Naive thymus-derived CD8-positive, alpha-beta T cell (primary cell): ENCODE data around the gene OMA1. TPM values are rescaled to one million over a fixed set of nuclear protein-coding genes. Genes with fewer than 3 reads are reported as not detected.

Experiments used
- ATAC-seq, 2 donors: fragments of 150-1000 bp; cut with Tn5 transposase in 1 of 2; sonication (Bioruptor Pico), chemical (Tn5 transposase) in 1 of 2; 1 replicate in 1 of 2; 2 replicates in 1 of 2; pipeline ENCODE4 v1.10.0; 2021; ENCODE audit warnings: mild to moderate bottlenecking in 2 of 2, moderate library complexity in 2 of 2
- POLR2A ChIA-PET: fragments of 350-600 bp; sonication (Branson Sonifier 250); formaldehyde crosslinking; loops from one replicate; lab custom pipeline; 2021; ENCODE audit warnings: antibody characterized with exemption; lab: Charles Lee
- DNase-seq, 10 donors: peaks; one replicate each; pipeline versions ENCODE4 v3.0.0 to v3.0.0-alpha.2; 2020 to 2022
- H3K27ac Mint-ChIP-seq, 10 donors: one replicate each; pipeline ENCODE4 v1.8.0; 2020 to 2022; ENCODE audit warnings: mild to moderate bottlenecking in 10 of 10, mixed read lengths in 10 of 10, moderate library complexity in 4 of 10, inconsistent platforms in 1 of 10
- H3K27me3 Mint-ChIP-seq, 5 donors: one replicate each; pipeline ENCODE4 v1.8.0; 2021 to 2022; ENCODE audit warnings: mixed read lengths in 5 of 5
- H3K36me3 Mint-ChIP-seq, 3 donors: one replicate each; pipeline ENCODE4 v1.8.0; 2020 to 2022; ENCODE audit warnings: mixed read lengths in 3 of 3, mild to moderate bottlenecking in 2 of 3, inconsistent platforms in 1 of 3
- H3K4me1 Mint-ChIP-seq, 4 donors: one replicate each; pipeline ENCODE4 v1.8.0; 2021 to 2022; ENCODE audit warnings: mixed read lengths in 4 of 4
- H3K4me3 Mint-ChIP-seq, 10 donors: one replicate each; pipeline ENCODE4 v1.8.0; 2020 to 2022; ENCODE audit warnings: mild to moderate bottlenecking in 10 of 10, mixed read lengths in 10 of 10, moderate library complexity in 6 of 10, inconsistent platforms in 1 of 10
- H3K9me3 Mint-ChIP-seq, 9 donors: one replicate each; pipeline ENCODE4 v1.8.0; 2020 to 2022; ENCODE audit warnings: mixed read lengths in 9 of 9, mild to moderate bottlenecking in 3 of 9, inconsistent platforms in 1 of 9, moderate library complexity in 1 of 9
- polyA plus RNA-seq, 3 donors: library from polyadenylated mRNA; unstranded; fragments of 300-500 nt; fragmentation: Illumina TruSeq; gene quantifications; one replicate each; pipeline ENCODE4 v1.2.3, GENCODE V29; 2021
- total RNA-seq, 8 experiments: library from RNA in 2 of 8; stranded (reverse) in 2 of 8; gene quantifications; one replicate each; pipeline ENCODE4 v1.2.3 and lab custom pipeline; 2021 to 2026

The OMA1 gene
- total and polyA plus RNA-seq, 5 experiments from 2014 or later = 37.1 to 72.2 (median 55.7) TPM

DNA sequence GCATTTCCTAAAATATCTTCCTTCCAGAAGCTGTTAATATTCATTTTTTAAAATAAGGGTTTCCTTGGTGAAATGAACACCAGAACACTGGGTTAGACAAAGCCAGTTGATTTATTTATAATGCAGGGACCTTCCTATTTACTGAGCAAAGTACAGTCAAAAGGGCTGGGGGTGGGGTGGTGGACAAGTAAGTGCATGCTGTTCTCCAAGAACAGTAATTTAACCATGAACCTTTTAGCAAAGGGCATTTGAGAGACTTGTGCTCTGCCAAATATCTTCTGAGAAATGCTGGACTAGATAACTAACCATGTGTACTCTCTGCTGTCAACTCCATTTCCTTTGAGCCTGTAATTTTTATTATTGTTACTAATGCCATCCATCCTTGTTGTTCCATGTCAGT is 100.2 kb downstream of the OMA1 start:
- no peaks in the 10 kb centered on the region for H3K9me3 Mint-ChIP-seq
- peaks cover 9 to 35% (median 10%) of the 10 kb centered on the region in 3 donors for H3K36me3 Mint-ChIP-seq
- POLR2A ChIA-PET = no interaction called here
- H3K27ac Mint-ChIP-seq = no peak overlapping the region
- ATAC-seq (no peak), DNase-seq (no peak)
- H3K4me1 Mint-ChIP-seq = peaks cover 0 to 2% (median 0%) of the 10 kb centered on the region in 4 donors
- no peak overlapping the region for H3K4me3 Mint-ChIP-seq
- H3K27me3 Mint-ChIP-seq = no peaks in the 10 kb centered on the region

DNA sequence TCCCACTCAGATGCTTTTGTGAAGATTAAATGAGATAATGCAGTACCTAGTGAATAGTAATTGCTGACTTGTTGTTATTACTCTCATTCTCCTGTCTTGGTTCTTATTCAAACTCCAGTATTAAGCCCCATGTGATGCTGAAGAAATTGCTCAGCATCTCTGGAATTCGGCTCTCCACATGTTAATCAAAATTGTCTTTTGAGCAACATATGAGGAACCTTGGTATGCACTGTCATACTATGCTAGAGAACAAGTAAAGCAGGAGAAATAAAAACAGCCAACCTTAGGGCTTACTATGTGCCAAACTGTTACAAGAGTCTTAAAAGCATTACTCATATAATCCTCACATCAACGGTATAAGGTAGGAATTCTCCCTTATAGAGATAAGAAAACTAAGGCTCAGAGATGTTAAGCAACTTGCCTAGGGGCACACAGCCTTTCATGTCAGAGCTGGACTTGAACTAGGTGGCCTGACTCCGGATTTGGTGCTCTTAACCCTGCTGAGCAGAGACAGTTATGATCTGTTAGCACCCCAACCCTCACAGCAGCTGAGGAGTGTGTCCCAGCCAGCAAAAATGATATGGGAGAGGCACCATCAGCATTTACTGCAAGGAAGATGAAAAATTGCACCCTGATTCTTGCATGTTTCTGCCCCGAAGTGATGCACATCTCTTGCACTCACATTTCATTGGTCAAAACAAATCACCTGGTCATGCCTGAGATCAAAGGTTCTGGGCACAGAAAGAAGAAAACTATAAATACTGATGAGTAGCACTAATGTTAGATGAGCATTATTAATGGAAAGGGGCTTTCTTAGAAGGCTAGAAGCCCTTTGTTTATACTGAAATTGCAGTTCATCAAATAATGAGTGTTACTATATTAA is 102.3 kb downstream of the OMA1 start:
- Mint-ChIP-seq H3K27ac (no peak overlapping the region), H3K27me3 (no peaks in the 10 kb centered on the region), H3K4me1 (peaks cover 0 to 2% (median 0%) of the 10 kb centered on the region in 4 donors), H3K4me3 (no peak overlapping the region), H3K36me3 (peaks cover 5 to 37% (median 10%) of the 10 kb centered on the region in 3 donors), H3K9me3 (no peaks in the 10 kb centered on the region)
- POLR2A ChIA-PET = no interaction called here
- DNase-seq (no peak), ATAC-seq (no peak)

- H3K36me3 Mint-ChIP-seq = peaks cover 5 to 37% (median 10%) of the 10 kb centered on the region in 3 donors
- H3K9me3 Mint-ChIP-seq = no peaks in the 10 kb centered on the region
- H3K27ac Mint-ChIP-seq = no peak overlapping the region
- DNase-seq = no peak
- POLR2A ChIA-PET = no interaction called here
- no peak for ATAC-seq
- no peaks in the 10 kb centered on the region for H3K27me3 Mint-ChIP-seq
- H3K4me3 Mint-ChIP-seq = no peak overlapping the region
- H3K4me1 Mint-ChIP-seq = no peaks in the 10 kb centered on the region
Observed at GRCh38 chr1:58442114-58442513, 104.4 kb downstream of the OMA1 start.

DNA sequence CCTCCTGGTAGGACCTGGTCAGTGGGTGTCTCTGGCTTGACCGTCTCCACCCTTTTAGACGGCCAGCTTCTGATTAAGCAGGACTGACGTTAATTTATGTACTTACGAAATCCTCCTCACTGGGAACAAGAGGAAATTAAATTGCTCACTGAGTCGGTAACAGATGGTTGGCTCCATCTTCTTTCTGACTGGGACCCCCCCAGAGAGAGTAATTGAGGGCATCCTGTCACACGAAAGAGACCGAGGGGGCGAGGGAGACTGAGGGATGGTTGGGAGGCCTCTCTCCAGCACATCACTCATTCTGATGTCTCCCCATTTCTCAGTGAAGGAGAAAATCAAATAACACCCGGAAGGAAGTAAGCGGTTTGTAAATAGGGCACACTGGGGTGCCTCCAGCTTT is 104.8 kb downstream of the OMA1 start:
- no peaks in the 10 kb centered on the region for H3K27me3 Mint-ChIP-seq
- H3K27ac Mint-ChIP-seq = peak overlapping the region in 1 of 10 donors; percentile 42
- no peaks in the 10 kb centered on the region for H3K4me1 Mint-ChIP-seq
- DNase-seq (no peak), ATAC-seq (no peak)
- H3K36me3 Mint-ChIP-seq = peaks cover 5 to 37% (median 10%) of the 10 kb centered on the region in 3 donors
- no peaks in the 10 kb centered on the region for H3K9me3 Mint-ChIP-seq
- POLR2A ChIA-PET = no interaction called here
- no peak overlapping the region for H3K4me3 Mint-ChIP-seq

DNA sequence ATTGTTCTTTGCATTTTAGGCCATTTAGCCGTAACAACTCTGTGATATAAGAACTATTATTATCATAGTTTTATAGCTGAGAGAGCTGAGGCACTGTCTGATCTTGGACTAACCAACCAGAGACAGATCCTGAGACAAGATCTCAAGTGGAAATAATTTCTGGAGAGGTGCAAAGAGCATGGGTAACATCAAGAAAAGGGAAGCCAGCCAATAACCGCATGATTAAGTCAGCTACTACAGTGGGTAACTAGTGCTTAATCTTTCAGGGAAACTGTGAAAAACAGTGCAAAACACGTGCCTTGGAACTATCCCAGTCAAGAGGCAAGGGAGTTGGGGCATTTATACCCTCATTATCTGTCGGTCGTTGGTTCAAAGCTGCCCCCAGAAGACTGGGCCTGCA is 105.8 kb downstream of the OMA1 start:
- H3K4me3 Mint-ChIP-seq = no peak overlapping the region
- no peak for DNase-seq
- H3K27me3 Mint-ChIP-seq = no peaks in the 10 kb centered on the region
- H3K27ac Mint-ChIP-seq = peak overlapping the region in 1 of 10 donors; percentile 19
- POLR2A ChIA-PET = no interaction called here
- no peaks in the 10 kb centered on the region for H3K9me3 Mint-ChIP-seq
- no peaks in the 10 kb centered on the region for H3K4me1 Mint-ChIP-seq
- no peak for ATAC-seq
- H3K36me3 Mint-ChIP-seq = peaks cover 5 to 37% (median 10%) of the 10 kb centered on the region in 3 donors

DNA sequence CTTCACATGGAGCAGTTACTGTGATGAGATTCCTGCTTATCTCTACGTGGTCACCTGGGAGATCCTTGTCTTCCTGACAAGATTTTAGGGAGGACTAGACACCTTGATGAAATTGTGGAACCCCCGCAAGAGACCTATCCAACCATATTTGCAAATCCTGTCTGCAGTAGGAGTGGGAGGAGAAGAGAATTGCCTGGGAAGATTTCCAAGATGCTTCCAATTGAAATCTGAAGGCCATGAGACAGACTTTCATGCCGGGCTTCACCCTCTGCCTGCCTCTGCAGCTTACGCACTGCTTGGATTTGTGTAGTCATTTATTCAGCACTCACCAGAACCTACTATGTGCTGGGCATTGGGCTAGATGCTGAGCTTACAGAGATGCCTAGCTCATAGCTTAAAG is 106.6 kb downstream of the OMA1 start:
- Mint-ChIP-seq H3K9me3 (no peaks in the 10 kb centered on the region), H3K27me3 (no peaks in the 10 kb centered on the region), H3K27ac (no peak overlapping the region), H3K4me1 (no peaks in the 10 kb centered on the region), H3K36me3 (peaks cover 5 to 35% (median 10%) of the 10 kb centered on the region in 3 donors), H3K4me3 (no peak overlapping the region)
- ATAC-seq (no peak), DNase-seq (no peak)
- POLR2A ChIA-PET = no interaction called here

DNA sequence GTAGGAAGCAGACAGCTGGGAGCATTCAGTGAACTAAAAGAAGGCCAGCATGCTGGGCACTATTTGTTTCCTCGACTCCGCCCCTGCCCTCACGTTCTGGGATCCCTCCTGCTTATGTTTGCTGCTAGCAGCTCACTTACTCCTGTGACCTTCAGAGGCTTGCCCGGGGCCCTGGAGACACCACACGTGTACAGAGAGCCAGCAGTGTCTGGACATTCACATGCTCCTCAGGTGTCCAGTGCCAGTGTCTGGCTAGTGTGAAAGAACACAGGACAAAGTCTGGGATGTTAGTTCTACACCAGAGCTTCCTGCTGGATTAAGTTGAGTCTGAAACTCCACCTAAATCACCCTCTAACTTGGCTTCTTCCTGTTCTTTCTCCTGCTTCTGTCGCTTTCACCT is 108.1 kb downstream of the OMA1 start:
- Mint-ChIP-seq H3K36me3 (peaks cover 5 to 33% (median 10%) of the 10 kb centered on the region in 3 donors), H3K27me3 (no peaks in the 10 kb centered on the region), H3K27ac (no peak overlapping the region), H3K4me1 (no peaks in the 10 kb centered on the region), H3K4me3 (no peak overlapping the region), H3K9me3 (no peaks in the 10 kb centered on the region)
- no peak for ATAC-seq
- no peak for DNase-seq
- POLR2A ChIA-PET = no interaction called here

- Mint-ChIP-seq H3K27ac (no peak overlapping the region), H3K9me3 (no peaks in the 10 kb centered on the region), H3K27me3 (no peaks in the 10 kb centered on the region), H3K4me1 (no peaks in the 10 kb centered on the region), H3K36me3 (peaks cover 5 to 28% (median 10%) of the 10 kb centered on the region in 3 donors), H3K4me3 (no peak overlapping the region)
- DNase-seq = no peak
- POLR2A ChIA-PET = interaction anchor here (0.6 kb wide), 1 partner anchor 72 kb away, joined by 5 read pairs; no protein-coding TSS in a partner anchor
- no peak for ATAC-seq
Observed at GRCh38 chr1:58437623-58438022, 108.9 kb downstream of the OMA1 start.

GRCh38 chr1:58436615-58437297 is 109.8 kb downstream of the OMA1 start:
- no peaks in the 10 kb centered on the region for H3K9me3 Mint-ChIP-seq
- DNase-seq (no peak), ATAC-seq (no peak)
- H3K4me3 Mint-ChIP-seq = no peak overlapping the region
- H3K36me3 Mint-ChIP-seq = peaks cover 4 to 20% (median 8%) of the 10 kb centered on the region in 3 donors
- H3K27me3 Mint-ChIP-seq = no peaks in the 10 kb centered on the region
- no peaks in the 10 kb centered on the region for H3K4me1 Mint-ChIP-seq
- POLR2A ChIA-PET = interaction anchor here (0.6 kb wide), 1 partner anchor 73 kb away, joined by 5 read pairs; no protein-coding TSS in a partner anchor
- H3K27ac Mint-ChIP-seq = no peak overlapping the region

- H3K27me3 Mint-ChIP-seq = peaks cover 0 to 1% (median 0%) of the 10 kb centered on the region in 5 donors
- peaks cover 0 to under 1% (median 0%) of the 10 kb centered on the region in 9 donors for H3K9me3 Mint-ChIP-seq
- ATAC-seq (no peak), DNase-seq (no peak)
- peaks cover 7 to 12% (median 8%) of the 10 kb centered on the region in 3 donors for H3K36me3 Mint-ChIP-seq
- no peaks in the 10 kb centered on the region for H3K4me1 Mint-ChIP-seq
- POLR2A ChIA-PET = no interaction called here
- H3K4me3 Mint-ChIP-seq = no peak overlapping the region
- no peak overlapping the region for H3K27ac Mint-ChIP-seq
Observed at GRCh38 chr1:58435376-58435775, 111.2 kb downstream of the OMA1 start.

GRCh38 chr1:58434607-58435006 is 111.9 kb downstream of the OMA1 start:
- POLR2A ChIA-PET = no interaction called here
- Mint-ChIP-seq H3K27me3 (peaks cover 0 to 1% (median 0%) of the 10 kb centered on the region in 5 donors), H3K4me3 (no peak overlapping the region), H3K4me1 (no peaks in the 10 kb centered on the region), H3K27ac (no peak overlapping the region), H3K36me3 (peaks cover 12 to 16% (median 13%) of the 10 kb centered on the region in 3 donors), H3K9me3 (peaks cover 0 to 5% (median 0%) of the 10 kb centered on the region in 9 donors)
- no peak for ATAC-seq
- no peak for DNase-seq

- Mint-ChIP-seq H3K4me3 (no peak overlapping the region), H3K27ac (no peak overlapping the region), H3K4me1 (no peaks in the 10 kb centered on the region), H3K27me3 (peaks cover 0 to 1% (median 0%) of the 10 kb centered on the region in 5 donors), H3K36me3 (peaks cover 14 to 18% (median 16%) of the 10 kb centered on the region in 3 donors), H3K9me3 (peaks cover 0 to 5% (median 0%) of the 10 kb centered on the region in 9 donors)
- ATAC-seq (no peak), DNase-seq (no peak)
- POLR2A ChIA-PET = no interaction called here
Observed at GRCh38 chr1:58434181-58434580, 112.3 kb downstream of the OMA1 start.
